ENCODE measurements around the gene ICA1L.

DNA sequence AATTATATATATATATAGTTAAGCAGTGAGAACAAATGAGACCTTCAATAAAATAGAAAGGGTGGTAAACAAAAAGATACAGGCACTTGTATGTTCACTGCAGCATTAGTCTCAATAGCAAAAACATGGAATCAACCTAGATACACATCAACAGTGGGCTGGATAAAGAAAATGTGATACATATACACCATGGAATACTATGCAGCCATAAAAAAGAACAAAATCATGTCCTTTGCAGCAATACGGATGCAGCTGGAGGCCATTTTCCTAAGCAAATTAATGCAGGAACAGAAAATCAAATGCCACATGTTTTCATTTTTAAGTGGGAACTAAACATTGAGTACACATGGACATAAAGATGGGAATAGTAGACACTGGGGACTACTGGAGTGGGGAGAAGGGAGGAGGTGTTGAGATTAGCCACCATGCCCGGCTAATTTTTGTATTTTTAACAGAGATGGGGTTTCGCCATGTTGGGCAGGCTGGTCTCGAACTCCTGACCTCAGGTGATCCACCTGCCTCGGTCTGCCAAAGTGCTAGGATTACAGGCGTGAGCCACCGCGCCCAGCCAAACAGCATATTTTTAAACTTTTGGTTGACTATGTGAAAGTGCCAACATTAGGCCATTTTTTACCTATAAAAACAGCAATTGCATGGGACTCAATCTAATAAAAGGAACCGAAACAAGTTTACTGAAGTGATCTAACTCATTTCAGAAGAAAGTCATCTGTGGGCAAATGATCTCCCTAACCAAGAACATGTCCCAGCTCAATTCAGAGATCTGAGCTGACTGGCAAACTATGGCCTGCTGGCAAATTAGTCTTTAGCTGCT lies 23.7 kb downstream of the ICA1L start:
- TF ChIP-seq, protein P1, sequence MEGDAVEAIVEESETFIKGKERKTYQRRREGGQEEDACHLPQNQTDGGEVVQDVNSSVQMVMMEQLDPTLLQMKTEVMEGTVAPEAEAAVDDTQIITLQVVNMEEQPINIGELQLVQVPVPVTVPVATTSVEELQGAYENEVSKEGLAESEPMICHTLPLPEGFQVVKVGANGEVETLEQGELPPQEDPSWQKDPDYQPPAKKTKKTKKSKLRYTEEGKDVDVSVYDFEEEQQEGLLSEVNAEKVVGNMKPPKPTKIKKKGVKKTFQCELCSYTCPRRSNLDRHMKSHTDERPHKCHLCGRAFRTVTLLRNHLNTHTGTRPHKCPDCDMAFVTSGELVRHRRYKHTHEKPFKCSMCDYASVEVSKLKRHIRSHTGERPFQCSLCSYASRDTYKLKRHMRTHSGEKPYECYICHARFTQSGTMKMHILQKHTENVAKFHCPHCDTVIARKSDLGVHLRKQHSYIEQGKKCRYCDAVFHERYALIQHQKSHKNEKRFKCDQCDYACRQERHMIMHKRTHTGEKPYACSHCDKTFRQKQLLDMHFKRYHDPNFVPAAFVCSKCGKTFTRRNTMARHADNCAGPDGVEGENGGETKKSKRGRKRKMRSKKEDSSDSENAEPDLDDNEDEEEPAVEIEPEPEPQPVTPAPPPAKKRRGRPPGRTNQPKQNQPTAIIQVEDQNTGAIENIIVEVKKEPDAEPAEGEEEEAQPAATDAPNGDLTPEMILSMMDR (IDR thresholded peaks at IDR 0.05) = no peak
- TF ChIP-seq POLR2A (IDR thresholded peaks at IDR 0.05) = no peak

Measured in stomach (tissue), 4 donors.